Measurements from ENCODE around the gene ZNF775. TPM values are rescaled to one million over a fixed set of nuclear protein-coding genes. Genes with fewer than 3 reads are reported as not detected.

Gene ZNF775
- total and polyA plus RNA-seq, 2 experiments from 2014 or later = 34.3 to 40.1 TPM

DNA sequence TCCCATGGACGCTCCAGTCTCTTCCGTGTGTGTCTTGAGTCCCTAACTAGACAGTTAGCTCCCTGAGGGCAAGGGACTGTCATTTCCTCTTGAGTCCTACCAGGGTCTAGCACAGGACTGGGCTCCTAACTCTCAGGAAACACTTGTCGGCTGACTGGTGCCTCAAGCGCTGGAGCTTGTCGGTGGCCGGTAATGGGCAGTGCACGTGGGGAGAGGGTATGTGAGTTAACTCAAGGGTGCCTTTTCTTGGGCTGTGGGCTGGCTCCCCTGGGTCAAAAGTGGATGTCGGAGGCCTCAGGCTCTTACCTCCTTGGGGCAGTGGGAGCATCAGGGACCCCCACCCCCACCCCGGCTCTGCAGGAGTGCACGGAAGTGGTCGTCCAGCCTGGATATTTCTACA, 32.9 kb downstream of the ZNF775 start:
- H3K4me3 ChIP-seq = no peak overlapping the region
- no peaks in the 10 kb centered on the region for H3K9me3 ChIP-seq (ENCODE audit: low read depth)
- H3K36me3 ChIP-seq = no peaks in the 10 kb centered on the region
- no peak for DNase-seq (ENCODE audit: low read depth in 1 of 2, low spot score in 1 of 2)
- H3K4me1 ChIP-seq (ENCODE audit: low read depth) = peaks cover 6% of the 10 kb centered on the region
- no peaks in the 10 kb centered on the region for H3K27me3 ChIP-seq
- H3K27ac ChIP-seq = no peak overlapping the region
- TF ChIP-seq CTCF (IDR thresholded peaks at IDR 0.05; ENCODE audit: low read depth, low read length) = no peak

DNA sequence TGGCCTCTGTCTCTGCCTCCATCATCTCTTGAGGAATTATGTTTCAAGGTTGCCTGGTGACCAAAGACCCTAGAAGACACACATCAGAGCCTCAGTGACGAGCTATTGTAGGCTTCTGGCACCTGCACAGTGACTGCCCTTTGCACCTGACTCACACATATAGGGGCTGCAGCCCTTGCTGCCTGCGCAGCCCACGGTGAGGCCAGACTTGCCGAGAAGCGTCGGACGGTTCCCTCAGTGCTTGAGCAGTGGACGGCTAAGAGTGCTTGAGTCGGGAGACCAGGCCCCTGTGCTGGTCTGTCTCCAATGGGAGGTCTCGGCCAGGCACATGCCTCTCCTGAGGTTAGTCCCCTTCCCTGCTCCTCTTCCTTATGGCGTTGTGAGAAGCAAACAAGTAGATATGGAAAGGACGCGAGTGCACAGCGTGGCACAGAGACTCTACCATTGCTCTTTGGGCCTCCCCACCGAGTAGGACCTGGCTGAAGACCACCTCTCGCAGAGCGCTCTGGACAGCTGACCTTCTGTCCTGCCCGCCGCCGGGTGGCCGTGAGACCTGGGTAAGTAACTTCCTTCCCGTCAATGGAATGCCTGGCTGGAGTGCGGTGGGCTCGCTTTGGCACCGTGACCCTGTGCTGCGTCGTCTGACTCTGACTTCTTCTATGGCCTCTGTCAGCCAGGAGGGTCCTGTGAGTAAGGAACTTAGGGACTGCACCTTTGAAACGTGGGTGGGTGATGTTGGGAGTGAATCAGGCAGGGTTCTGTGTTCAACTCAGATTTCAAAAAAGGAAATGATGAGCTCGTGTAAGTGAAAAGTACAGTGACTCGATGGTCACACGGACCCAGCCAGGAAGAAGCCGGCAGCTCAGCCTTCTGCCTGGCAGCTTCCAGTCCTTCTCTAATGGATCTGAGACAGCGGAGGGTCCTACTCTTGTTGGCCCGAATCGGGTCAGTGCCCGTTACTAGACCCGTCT, 33.7 kb downstream of the ZNF775 start:
- H3K36me3 ChIP-seq = no peaks in the 10 kb centered on the region
- no peak overlapping the region for H3K4me3 ChIP-seq
- H3K27ac ChIP-seq = no peak overlapping the region
- H3K4me1 ChIP-seq (ENCODE audit: low read depth) = peaks cover 6% of the 10 kb centered on the region
- H3K9me3 ChIP-seq (ENCODE audit: low read depth) = no peaks in the 10 kb centered on the region
- TF ChIP-seq CTCF (IDR thresholded peaks at IDR 0.05; ENCODE audit: low read depth, low read length) = no peak
- H3K27me3 ChIP-seq = no peaks in the 10 kb centered on the region
- no peak for DNase-seq (ENCODE audit: low read depth in 1 of 2, low spot score in 1 of 2)

GRCh38 chr7:150413640-150414081, 34.5 kb downstream of the ZNF775 start:
- TF ChIP-seq CTCF (IDR thresholded peaks at IDR 0.05; ENCODE audit: low read depth, low read length) = no peak
- Histone ChIP-seq H3K4me3 (no peak overlapping the region), H3K27ac (no peak overlapping the region), H3K9me3 (ENCODE audit: low read depth) (no peaks in the 10 kb centered on the region), H3K36me3 (no peaks in the 10 kb centered on the region), H3K27me3 (no peaks in the 10 kb centered on the region), H3K4me1 (ENCODE audit: low read depth) (peaks cover 6% of the 10 kb centered on the region)
- no peak for DNase-seq (ENCODE audit: low read depth in 1 of 2, low spot score in 1 of 2)

DNA sequence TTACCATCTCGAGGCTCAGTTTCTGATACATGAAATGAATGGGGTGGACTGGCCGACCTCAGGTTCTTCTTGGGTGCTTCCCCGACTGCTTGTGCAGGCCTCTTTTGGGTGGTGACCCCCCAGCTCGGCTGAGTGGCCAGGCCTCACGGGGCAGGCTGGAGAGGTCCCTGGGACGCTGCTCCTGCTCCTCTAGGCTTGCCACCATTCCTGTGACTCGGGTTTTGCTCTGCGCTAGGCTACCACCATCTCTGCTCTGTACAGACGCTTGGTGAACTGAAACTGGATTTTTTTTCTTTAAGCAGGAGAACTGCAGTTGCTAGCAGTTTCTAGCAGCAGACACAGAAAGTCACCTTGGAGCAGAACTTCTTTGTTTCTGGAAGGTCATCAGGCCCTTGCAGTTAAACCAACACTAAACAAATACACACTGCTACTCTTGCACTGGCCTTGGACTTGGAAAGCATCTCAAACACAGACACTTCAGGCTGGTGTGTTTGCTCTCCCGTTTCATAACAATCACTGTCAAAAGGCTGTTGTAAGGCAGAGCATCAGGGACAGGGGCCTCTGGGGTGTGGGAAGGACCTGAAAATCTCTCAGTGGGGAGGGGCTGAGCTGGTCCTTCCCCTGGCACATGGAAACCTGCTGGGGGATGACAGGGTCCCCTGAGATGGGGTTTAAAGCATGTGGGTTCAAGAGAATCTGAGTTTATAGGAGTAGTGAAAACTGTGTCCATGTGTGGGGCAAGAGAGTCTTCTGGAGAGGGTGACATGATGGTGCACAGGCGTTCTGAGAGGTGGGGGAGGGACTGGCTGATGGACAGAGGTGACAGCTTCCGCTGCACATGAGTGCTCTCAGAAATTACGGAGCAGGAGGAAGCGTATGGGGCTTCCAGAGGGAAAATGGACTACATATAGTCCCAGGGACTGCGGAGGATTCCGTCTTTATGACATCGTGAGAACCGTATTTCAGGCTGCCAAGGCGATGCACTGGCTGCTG, 36.3 kb downstream of the ZNF775 start:
- TF ChIP-seq CTCF (IDR thresholded peaks at IDR 0.05; ENCODE audit: low read depth, low read length) = no peak
- Histone ChIP-seq H3K27ac (no peak overlapping the region), H3K9me3 (ENCODE audit: low read depth) (no peaks in the 10 kb centered on the region), H3K36me3 (no peaks in the 10 kb centered on the region), H3K4me3 (no peak overlapping the region), H3K27me3 (no peaks in the 10 kb centered on the region), H3K4me1 (ENCODE audit: low read depth) (peaks cover 6% of the 10 kb centered on the region)
- no peak for DNase-seq (ENCODE audit: low read depth in 1 of 2, low spot score in 1 of 2)

DNA sequence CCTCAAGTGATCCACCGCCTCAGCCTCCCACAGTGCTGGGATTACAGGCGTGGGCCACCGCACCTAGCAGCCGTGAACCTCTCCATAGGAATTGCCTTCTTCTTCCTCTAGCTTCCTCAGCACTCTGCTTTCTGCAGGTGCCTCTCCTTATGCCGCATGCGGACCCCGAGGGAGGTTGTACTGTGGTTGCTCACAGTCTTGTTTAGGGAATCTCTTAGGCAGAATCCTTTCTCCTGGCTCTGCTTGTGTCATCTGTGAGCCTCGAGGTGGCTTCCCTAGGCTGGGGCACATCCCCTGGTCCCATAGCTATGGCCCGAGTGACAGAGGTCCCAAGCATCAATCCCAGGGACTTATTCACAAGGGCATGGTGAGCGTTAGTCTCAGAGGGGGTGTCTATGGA, 38.1 kb downstream of the ZNF775 start:
- no peaks in the 10 kb centered on the region for H3K36me3 ChIP-seq
- H3K4me3 ChIP-seq = no peak overlapping the region
- DNase-seq (ENCODE audit: low read depth in 1 of 2, low spot score in 1 of 2) = no peak
- no peaks in the 10 kb centered on the region for H3K27me3 ChIP-seq
- no peak overlapping the region for H3K27ac ChIP-seq
- peaks cover 6% of the 10 kb centered on the region for H3K4me1 ChIP-seq (ENCODE audit: low read depth)
- no peaks in the 10 kb centered on the region for H3K9me3 ChIP-seq (ENCODE audit: low read depth)
- TF ChIP-seq CTCF (IDR thresholded peaks at IDR 0.05; ENCODE audit: low read depth, low read length) = no peak

All from cardiac muscle cell (in vitro differentiated cells and primary cell).